Measurements from ENCODE around the gene ANO2.

ANO2 gene

DNA sequence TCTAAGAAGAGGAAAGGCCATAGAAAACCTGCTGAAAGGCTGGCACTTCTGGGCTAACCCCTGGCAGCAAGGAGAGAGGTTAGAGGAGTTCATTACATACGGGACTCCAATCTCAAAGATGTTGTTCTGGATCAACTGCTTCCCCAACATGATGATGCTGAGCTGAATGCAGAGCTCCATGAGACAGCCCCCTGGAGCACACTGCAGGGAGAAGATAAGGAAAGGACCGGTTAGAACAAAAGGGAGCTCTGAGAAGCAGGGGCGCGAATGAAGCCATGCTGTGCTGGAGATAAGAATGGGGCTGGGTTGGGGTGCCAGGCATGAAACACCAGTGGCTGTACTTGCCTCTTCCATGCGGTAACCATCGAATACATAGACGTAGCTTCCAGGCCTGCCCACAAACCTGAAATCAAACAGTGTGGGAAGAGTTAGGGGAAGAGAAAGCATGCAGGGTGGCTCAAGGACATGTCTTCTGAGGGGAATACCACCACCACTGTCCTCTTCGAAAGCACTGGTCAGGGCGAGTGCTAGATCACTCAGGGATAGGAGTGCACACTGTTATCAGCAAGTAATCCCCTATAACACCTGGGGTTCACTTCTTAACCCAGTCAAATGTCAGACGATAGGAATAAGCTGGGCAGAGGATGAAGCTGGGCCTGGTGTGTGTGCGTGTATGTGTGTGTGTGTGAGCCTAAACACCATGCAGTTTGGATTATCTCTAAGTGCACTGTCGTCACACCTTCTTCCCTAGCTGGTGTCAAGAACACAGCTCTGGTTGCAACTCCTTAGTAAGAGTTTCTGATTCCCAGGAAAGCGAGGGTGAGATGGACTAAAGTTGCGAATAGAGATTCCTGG is 332.3 kb downstream of the ANO2 start:
- no peak for DNase-seq

- DNase-seq: no peak
These were observed 333.9 kb downstream of the ANO2 start for GRCh38 chr12:5611162-5611561.

DNA sequence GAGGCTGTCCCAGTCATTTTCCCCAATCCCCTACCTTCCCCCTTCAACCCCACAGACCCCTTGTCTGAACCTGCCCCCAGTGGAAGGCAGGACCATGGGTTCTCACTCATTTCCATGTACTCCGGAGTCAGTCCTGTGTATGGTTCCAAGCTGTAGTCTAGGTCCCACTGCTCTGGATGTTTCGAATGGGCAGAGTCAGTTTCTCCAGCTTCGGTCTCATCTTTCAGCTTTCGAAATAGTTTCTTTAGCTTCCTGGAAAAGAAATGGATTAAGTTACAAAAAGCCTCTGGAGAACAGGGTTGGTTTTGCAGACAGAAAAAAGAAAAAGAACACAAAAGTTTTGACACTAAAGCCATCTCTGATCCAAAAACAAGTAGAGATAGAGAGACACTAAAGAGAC is 345.7 kb downstream of the ANO2 start:
- DNase-seq: no peak

GRCh38 chr12:5593998-5594397 is 351.1 kb downstream of the ANO2 start:
- no peak for DNase-seq

DNA sequence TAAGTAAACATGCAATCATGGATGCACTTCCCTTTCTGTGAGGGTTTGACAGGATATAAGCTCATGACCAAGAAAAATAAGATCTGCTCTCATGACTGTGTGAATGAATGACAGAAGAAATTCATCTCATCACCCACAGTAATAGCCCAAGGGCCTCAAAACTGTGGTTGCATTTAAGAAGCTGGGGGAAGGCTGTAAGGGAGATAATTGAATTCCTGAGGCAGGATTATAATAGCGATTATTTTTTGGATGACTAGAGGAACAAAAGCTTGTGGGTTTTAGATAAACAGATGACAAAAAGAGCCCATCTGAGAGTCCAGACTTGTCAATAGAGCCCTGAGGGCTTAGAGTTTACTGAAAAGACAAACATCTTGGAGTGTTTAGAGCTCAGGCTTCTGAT is 352.0 kb downstream of the ANO2 start:
- DNase-seq: no peak

DNA sequence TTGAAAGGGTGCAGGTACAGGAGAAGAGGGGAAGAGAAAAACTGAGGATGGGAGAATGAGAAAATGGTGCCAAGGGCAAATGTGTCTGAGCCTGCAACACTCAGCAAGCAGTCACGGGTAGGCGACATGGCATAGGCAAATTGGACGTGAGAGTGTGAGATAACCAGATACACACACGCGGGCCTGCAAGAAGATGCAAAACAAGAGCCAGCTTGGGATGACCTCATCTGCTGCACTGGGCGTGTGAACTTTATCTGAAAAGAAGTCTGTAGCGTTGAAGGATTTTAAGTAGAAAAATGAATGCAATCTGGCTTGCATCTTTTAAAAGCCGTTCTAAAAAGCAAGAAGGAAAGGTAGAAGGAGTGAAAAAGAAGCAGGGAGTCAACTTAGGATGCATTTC is 352.7 kb downstream of the ANO2 start:
- DNase-seq: no peak

- DNase-seq: no peak
These were observed 354.7 kb downstream of the ANO2 start for GRCh38 chr12:5590316-5590715.

DNA sequence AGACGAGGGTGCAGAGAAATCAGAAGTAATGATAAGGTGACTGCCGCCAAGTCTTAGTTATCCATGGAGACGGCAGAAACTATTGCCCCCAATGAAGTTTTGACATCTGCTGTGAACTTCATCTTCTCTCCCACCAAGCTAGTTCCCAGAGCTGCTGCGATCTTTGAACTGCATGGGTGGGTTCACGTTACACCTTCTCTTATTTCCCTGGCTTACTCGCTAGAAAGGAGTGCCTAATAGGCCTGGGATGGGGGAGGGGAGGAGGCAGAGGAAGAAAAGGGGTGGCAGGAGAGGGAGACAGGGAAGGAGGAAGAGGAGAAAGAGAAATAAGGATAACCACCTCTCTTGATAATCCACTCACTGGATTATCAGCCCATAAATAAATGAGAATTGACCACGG is 356.0 kb downstream of the ANO2 start:
- no peak for DNase-seq

- no peak for DNase-seq
These were observed 356.5 kb downstream of the ANO2 start for GRCh38 chr12:5588591-5588990.

- no peak for DNase-seq
These were observed 356.9 kb downstream of the ANO2 start for GRCh38 chr12:5588176-5588575.

DNA sequence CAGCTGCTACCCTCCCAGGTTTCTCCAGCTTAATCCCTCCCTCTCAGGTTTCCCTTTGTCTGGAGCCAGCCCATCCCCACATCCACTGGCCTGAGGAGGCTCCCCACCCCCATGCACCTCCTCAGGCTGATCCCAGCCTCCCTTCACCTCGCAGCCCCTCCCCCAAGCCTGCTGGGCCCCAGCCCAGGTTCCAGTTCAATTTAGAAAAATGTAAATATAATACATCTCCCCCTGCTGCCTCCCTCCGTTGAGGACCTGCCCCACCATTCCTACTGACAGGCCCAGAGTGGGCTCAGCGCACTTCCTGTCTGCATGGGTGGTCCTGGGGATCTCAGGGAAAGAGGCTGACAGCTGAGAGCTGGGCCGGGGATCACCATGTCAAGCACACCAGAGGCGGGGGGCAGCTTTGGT is 357.3 kb downstream of the ANO2 start:
- DNase-seq: no peak

DNA sequence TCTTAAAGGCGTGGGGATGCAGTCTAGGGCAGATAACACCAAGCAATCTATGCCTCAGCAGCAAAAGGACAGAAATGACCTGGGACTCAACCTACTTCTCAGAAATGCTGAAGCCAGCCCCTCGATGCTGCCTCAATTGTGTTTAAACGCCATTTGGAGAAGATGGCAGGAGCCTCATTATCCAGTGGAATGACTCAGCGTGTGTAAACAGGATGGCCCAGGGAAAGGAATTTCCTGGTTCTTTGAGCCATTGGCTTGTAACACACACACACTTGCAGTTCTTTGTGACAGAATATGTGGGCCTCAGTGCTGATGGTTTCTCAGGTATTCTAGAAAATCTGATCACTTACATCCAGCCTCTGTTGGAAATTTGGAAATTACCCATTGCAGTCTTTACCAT is 358.9 kb downstream of the ANO2 start:
- no peak for DNase-seq

- DNase-seq: no peak
These were observed 359.9 kb downstream of the ANO2 start for GRCh38 chr12:5585178-5585577.

DNA sequence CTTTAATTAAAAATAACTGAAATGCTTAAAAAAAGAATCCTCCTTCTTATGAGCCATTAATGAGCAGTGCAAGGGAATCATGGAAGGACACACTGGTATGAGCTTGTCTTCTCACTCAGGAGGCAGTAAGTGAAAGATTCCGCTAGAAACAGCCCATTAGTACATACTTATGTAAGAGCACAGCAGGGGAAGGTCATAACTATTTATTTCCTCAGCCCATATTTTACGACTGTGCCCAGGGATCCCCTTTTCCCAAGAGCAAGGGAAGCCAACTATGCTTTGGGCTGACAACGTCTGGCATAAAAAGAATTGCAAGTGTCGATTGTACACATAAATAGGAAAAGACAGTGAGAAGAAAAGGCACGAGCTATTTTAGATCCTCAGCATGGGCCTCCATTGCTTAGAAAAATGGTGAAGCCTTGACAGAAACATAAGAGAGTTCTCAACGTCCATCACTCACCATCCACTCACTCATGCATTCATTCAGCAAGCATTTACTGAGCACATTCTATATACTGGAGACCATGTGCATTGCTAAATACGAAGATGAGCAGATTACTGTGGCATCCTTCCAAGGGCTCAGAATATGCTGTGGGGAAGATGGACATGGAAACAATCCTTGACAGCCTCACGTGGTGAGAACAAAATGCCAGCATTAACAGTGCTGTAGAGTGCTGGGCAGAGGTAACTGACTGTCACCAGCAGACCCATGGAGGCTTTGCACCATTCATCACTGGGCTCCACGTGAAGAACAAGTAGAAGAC is 360.5 kb downstream of the ANO2 start:
- no peak for DNase-seq

GRCh38 chr12:5582541-5582940 is 362.5 kb downstream of the ANO2 start:
- no peak for DNase-seq

DNA sequence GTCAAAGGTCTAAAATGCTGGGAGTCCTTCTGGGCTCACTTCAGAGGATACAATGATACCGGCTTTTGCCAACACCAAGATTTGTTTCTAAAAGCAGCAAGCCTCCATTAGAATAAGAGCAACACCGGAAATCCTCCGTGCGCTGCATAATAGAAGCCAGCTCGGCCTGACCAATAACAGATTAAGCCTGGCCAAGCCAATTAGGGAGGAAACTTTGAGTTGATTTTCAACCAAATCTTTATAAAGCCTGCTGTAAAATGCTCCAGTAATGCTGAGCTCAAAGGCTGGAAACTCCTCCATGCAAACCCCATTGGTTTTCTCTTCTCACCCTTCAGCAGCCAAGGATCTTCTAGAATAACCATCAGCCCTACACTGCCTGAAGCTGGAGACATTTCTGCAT is 363.0 kb downstream of the ANO2 start:
- DNase-seq: no peak

DNA sequence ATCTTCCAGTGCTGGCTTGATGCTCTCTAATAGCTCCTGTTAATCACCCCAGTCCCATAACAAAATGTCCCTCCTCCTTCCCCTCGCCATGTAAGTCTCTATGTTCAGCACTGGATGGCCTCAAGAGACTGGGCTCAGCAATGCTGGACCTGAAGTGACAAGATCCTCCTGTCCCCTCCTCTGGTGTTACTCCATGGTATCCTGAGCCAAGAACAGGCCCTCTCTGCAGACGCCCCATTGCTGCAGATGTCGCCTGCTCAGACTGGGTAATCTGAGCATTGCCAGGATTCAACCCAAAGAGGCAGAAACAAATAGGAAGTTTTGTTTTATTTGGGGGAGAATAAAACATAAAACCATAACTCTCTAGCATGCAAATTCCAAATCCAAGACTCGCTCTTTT is 363.4 kb downstream of the ANO2 start:
- DNase-seq: no peak

DNA sequence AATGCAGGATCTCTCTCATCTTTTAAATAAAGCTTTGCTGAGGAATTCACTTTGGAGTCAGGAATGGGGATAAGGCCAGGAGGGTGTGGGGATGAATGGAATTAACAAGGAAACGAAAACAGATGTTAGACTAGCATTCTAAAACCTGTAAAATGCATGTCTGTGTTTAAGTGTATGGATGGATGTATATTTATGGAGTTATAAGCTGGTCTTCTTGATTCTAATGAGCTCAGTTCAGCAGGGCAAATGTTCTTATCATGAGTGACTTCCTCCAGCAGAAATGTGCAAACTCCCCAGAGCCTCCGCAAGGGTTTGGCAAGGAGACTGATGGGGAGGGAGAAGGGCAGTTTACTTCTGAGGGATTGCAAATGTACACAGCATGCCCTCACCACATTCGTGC is 364.0 kb downstream of the ANO2 start:
- no peak for DNase-seq

DNA sequence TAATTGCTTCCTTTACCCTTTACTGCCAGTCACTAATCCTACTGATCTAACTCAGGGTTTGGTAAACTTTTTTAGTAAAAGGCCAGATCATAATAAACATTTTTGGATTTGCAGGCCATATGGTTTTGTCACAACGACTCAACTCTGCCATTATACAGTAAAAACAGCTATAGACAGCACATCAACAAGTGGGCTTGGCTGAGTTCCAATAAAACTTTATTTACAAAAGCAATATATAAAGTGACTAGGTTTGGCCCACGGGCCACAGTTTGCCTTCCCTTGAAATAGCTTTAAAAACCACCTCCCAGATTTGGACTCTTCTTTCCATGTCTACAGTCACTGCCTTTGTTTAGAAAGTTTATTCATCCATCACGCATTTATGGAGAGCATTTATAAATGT is 366.3 kb downstream of the ANO2 start:
- no peak for DNase-seq

DNA sequence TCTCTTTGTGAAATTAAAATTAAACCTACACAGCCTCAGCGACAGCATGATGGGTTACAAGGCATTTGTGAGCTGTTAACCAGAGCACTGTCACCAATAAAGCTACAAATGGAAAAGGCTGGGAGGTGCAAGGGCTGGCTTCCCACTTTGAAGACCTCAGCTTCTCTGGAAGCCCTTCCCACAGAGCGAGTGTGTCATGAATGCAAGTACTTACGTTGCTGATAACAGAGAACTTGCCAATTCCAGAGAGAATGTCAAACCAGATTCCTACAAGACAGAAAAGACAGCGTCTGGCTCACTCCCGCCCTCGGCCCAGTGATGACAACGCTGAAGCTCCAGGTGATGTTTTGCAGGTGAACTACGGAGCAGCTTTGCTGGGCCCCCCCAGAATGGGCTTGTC is 367.3 kb downstream of the ANO2 start:
- DNase-seq: no peak

DNA sequence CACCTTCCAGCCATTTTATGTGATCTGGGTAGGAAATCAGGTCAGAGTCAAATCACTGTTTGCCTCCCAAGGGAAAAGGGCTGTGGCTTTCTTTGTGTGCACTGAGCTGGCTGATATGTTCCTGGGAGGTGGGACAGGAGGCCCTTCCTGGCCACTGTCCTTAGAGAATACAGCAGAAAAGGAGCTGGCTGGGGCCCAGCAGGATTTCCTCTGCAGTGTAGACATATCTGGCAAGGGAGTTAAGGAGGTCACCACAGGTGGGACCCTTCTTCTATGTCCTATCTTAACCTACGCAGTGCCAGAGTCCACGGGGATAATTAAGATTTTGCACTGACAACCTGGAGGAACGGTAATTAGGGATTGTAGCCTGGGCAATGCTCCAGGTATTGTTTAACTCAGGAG is 367.8 kb downstream of the ANO2 start:
- DNase-seq: no peak

GRCh38 chr12:5575987-5576386 is 369.1 kb downstream of the ANO2 start:
- DNase-seq: no peak

GRCh38 chr12:5575232-5575631 is 369.8 kb downstream of the ANO2 start:
- no peak for DNase-seq

DNA sequence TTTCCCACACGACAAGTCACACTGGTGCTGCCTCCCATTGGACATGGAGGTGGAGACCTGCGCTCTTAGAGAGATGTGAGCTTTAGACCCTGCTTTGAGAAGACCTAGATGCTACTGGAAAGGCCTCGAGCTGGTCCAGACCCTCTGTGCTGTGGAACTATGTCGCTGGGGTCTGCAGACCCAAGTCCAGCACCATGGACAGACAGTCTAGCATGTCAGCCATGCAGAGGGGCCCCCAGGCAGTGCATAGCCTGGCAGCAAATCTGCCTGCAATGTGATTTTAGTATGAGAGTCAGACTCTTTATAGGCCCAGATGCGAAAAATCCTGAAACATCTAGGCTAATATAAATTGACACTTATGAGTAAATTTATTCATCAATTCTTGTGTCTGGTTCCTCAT is 371.7 kb downstream of the ANO2 start:
- DNase-seq: no peak

- DNase-seq: no peak
These were observed 373.9 kb downstream of the ANO2 start for GRCh38 chr12:5571115-5571514.
